Measurements from ENCODE around the gene MYO1E. TPM values are rescaled to one million over a fixed set of nuclear protein-coding genes. Genes with fewer than 3 reads are reported as not detected.

Gene MYO1E
- total RNA-seq, 4 donors from 2014 or later: 49.7 to 135 (median 82.2) TPM

GRCh38 chr15:59249816-59250215 lies 122.9 kb downstream of the MYO1E start:
- Histone ChIP-seq H3K27me3 (no peaks in the 10 kb centered on the region), H3K27ac (peak overlapping the region in 2 of 4 donors; percentile 44 to 45), H3K36me3 (peaks cover 0 to 16% (median 0%) of the 10 kb centered on the region in 3 donors), H3K4me1 (peaks cover 0 to 20% (median 0%) of the 10 kb centered on the region in 3 donors), H3K4me3 (no peak overlapping the region), H3K9me3 (no peaks in the 10 kb centered on the region)
- 74 to 82% methylated on average over 2 to 5 of the region's 5 CpGs for WGBS, 2 donors
- no peak for DNase-seq
- intact Hi-C loops (cut with DNase I): loop anchor here (10.0 kb wide), 1 partner anchor 245 kb away; no protein-coding TSS in a partner anchor
- TF ChIP-seq POLR2A (IDR thresholded peaks at IDR 0.05) (no peak), CTCF (IDR thresholded peaks at IDR 0.05) (no peak)

GRCh38 chr15:59247364-59247763 lies 125.3 kb downstream of the MYO1E start:
- Histone ChIP-seq H3K4me3 (no peak overlapping the region), H3K27me3 (no peaks in the 10 kb centered on the region), H3K9me3 (no peaks in the 10 kb centered on the region), H3K36me3 (peaks cover 0 to 9% (median 0%) of the 10 kb centered on the region in 3 donors), H3K4me1 (peaks cover 0 to 20% (median 0%) of the 10 kb centered on the region in 3 donors), H3K27ac (no peak overlapping the region)
- TF ChIP-seq POLR2A (IDR thresholded peaks at IDR 0.05): no peak
- TF ChIP-seq CTCF (IDR thresholded peaks at IDR 0.05): peak; percentile 31 to 71 (median 56)
- 14 to 32% methylated on average over 2 of the region's 2 CpGs for WGBS, 2 donors
- no peak for DNase-seq
- intact Hi-C loops (cut with DNase I): no loop called here

- Histone ChIP-seq H3K4me3 (no peak overlapping the region), H3K9me3 (no peaks in the 10 kb centered on the region), H3K36me3 (peaks cover 0 to 9% (median 0%) of the 10 kb centered on the region in 3 donors), H3K27ac (no peak overlapping the region), H3K4me1 (peaks cover 0 to 18% (median 0%) of the 10 kb centered on the region in 3 donors), H3K27me3 (no peaks in the 10 kb centered on the region)
- TF ChIP-seq POLR2A (IDR thresholded peaks at IDR 0.05): no peak
- 74 to 76% methylated on average over 2 of the region's 2 CpGs for WGBS, 2 donors
- intact Hi-C loops (cut with DNase I): no loop called here
- DNase-seq: no peak
Observed at GRCh38 chr15:59245559-59245958, 127.1 kb downstream of the MYO1E start.

GRCh38 chr15:59244337-59244736 lies 128.3 kb downstream of the MYO1E start:
- peaks cover 0 to 8% (median 0%) of the 10 kb centered on the region in 3 donors for H3K4me1 ChIP-seq
- H3K36me3 ChIP-seq: peaks cover 0 to 9% (median 0%) of the 10 kb centered on the region in 3 donors
- 66 to 86% methylated on average over 3 of the region's 3 CpGs for WGBS, 2 donors
- intact Hi-C loops (cut with DNase I): no loop called here
- no peak for DNase-seq
- no peak for TF ChIP-seq POLR2A (IDR thresholded peaks at IDR 0.05)
- no peak for TF ChIP-seq CTCF (IDR thresholded peaks at IDR 0.05)
- H3K4me3 ChIP-seq: no peak overlapping the region
- H3K27ac ChIP-seq: no peak overlapping the region
- H3K27me3 ChIP-seq: no peaks in the 10 kb centered on the region
- no peaks in the 10 kb centered on the region for H3K9me3 ChIP-seq

GRCh38 chr15:59243622-59244021 lies 129.0 kb downstream of the MYO1E start:
- intact Hi-C loops (cut with DNase I): no loop called here
- no peaks in the 10 kb centered on the region for H3K27me3 ChIP-seq
- no peak overlapping the region for H3K27ac ChIP-seq
- no peak for DNase-seq
- peaks cover 0 to 8% (median 0%) of the 10 kb centered on the region in 3 donors for H3K4me1 ChIP-seq
- peaks cover 0 to 9% (median 0%) of the 10 kb centered on the region in 3 donors for H3K36me3 ChIP-seq
- TF ChIP-seq POLR2A (IDR thresholded peaks at IDR 0.05) (no peak), CTCF (IDR thresholded peaks at IDR 0.05) (no peak)
- H3K9me3 ChIP-seq: no peaks in the 10 kb centered on the region
- H3K4me3 ChIP-seq: no peak overlapping the region
- WGBS, 2 donors: 79 to 81% methylated on average over 4 to 5 of the region's 5 CpGs

GRCh38 chr15:59242649-59243048 lies 130.0 kb downstream of the MYO1E start:
- intact Hi-C loops (cut with DNase I): no loop called here
- H3K4me1 ChIP-seq: peaks cover 0 to 7% (median 0%) of the 10 kb centered on the region in 3 donors
- no peak for DNase-seq
- 76 to 83% methylated on average over 2 of the region's 2 CpGs for WGBS, 2 donors
- H3K27me3 ChIP-seq: no peaks in the 10 kb centered on the region
- TF ChIP-seq POLR2A (IDR thresholded peaks at IDR 0.05) (no peak), CTCF (IDR thresholded peaks at IDR 0.05) (no peak)
- H3K4me3 ChIP-seq: no peak overlapping the region
- no peaks in the 10 kb centered on the region for H3K9me3 ChIP-seq
- peaks cover 0 to 9% (median 0%) of the 10 kb centered on the region in 3 donors for H3K36me3 ChIP-seq
- H3K27ac ChIP-seq: no peak overlapping the region
